ENCODE data around the gene ZNF462.

ZNF462 gene

DNA sequence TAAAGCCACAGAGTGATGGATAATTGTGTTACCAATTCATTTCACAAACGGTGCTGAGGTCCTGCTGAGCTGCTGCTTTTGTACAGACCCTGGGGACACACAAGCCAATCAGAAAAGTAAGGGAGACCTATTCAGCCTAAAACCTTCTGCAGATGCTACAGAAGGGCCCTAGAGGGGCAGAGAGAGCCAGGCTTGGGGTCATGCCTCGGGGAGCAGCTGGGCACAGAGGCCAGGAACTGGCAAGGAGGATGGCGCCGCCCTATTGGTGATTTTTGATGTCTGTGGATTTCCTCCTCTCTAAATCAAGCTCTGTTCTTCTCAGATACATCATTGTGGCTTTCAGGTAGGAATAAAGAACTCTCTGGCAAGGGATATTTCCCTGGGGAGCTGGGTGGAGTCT is 181.9 kb downstream of the ZNF462 start:
- Histone ChIP-seq H3K4me1 (ENCODE audit: insufficient read depth, poor library complexity, severe bottlenecking) (no peaks in the 10 kb centered on the region), H3K4me3 (ENCODE audit: severe bottlenecking) (no peak overlapping the region), H3K36me3 (ENCODE audit: low read depth) (no peaks in the 10 kb centered on the region), H3K27ac (ENCODE audit: poor library complexity, severe bottlenecking) (no peak overlapping the region), H3K27me3 (ENCODE audit: insufficient read depth, poor library complexity, severe bottlenecking) (no peaks in the 10 kb centered on the region), H3K9me3 (ENCODE audit: severe bottlenecking) (no peaks in the 10 kb centered on the region)
- DNase-seq (ENCODE audit: low spot score) (no peak), ATAC-seq (ENCODE audit: low read depth) (no peak)
- TF ChIP-seq, protein P1, sequence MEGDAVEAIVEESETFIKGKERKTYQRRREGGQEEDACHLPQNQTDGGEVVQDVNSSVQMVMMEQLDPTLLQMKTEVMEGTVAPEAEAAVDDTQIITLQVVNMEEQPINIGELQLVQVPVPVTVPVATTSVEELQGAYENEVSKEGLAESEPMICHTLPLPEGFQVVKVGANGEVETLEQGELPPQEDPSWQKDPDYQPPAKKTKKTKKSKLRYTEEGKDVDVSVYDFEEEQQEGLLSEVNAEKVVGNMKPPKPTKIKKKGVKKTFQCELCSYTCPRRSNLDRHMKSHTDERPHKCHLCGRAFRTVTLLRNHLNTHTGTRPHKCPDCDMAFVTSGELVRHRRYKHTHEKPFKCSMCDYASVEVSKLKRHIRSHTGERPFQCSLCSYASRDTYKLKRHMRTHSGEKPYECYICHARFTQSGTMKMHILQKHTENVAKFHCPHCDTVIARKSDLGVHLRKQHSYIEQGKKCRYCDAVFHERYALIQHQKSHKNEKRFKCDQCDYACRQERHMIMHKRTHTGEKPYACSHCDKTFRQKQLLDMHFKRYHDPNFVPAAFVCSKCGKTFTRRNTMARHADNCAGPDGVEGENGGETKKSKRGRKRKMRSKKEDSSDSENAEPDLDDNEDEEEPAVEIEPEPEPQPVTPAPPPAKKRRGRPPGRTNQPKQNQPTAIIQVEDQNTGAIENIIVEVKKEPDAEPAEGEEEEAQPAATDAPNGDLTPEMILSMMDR (IDR thresholded peaks at IDR 0.05; ENCODE audit: poor library complexity, severe bottlenecking), result peak; percentile 17

DNA sequence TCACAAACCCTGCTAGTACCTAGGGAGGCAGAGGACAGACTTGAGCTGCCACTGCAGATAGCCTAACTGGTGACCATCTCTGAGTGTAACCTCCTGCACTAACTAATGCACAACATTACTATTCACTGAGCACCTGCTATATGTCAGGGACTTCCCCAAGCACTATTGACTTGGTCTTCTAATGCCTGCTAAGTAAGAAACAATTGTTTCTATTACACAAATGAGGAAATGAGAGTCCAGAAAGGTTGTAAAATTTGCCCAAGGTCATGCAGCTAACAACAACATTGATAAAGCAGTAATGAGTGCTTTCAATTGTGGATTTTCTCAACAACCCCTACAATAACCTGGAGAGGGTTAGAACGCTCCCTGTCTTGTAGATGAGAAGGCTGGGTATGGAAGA is 183.7 kb downstream of the ZNF462 start:
- H3K27ac ChIP-seq (ENCODE audit: poor library complexity, severe bottlenecking), result no peak overlapping the region
- no peaks in the 10 kb centered on the region for H3K36me3 ChIP-seq (ENCODE audit: low read depth)
- no peak overlapping the region for H3K4me3 ChIP-seq (ENCODE audit: severe bottlenecking)
- no peaks in the 10 kb centered on the region for H3K27me3 ChIP-seq (ENCODE audit: insufficient read depth, poor library complexity, severe bottlenecking)
- TF ChIP-seq, protein P1 (IDR thresholded peaks at IDR 0.05; ENCODE audit: poor library complexity, severe bottlenecking), result no peak
- no peaks in the 10 kb centered on the region for H3K9me3 ChIP-seq (ENCODE audit: severe bottlenecking)
- ATAC-seq (ENCODE audit: low read depth) (no peak), DNase-seq (ENCODE audit: low spot score) (no peak)
- no peaks in the 10 kb centered on the region for H3K4me1 ChIP-seq (ENCODE audit: insufficient read depth, poor library complexity, severe bottlenecking)

DNA sequence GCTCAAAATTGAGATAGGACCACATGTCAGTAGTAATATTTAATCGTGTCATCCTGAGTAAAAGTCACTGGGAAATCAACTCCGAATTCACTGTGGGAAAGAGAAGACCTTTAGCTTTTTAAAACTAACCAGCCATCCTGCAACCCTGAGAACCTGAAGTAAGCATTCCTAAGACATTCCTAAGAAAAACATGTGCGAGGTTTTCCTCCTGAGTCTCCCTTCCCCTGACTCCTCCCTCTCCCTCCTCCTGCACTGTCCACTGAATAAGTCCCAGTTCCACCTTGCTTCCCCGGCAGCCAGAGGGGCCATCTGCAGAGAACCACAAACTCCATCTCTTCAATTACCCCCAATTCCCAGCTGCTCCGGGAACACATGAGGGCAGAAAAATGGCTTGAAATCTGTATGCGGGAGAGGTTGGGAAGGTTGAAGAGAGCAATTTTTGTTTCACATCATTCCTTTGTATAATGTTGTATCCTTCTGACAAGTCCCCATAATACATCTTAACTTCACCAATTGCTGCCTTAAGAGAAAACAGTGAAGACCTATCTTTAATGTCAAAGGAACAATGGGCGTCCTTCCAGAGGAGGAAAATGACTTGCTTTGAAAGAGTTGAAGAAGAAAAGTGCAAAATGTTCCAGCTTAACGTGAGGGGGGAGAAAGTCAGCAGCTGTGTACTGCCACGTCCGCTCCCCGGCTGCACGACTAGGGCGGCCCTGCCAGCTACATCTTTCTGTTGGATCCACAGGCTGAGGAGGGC is 186.3 kb downstream of the ZNF462 start:
- no peak for ATAC-seq (ENCODE audit: low read depth)
- TF ChIP-seq, protein P1 (IDR thresholded peaks at IDR 0.05; ENCODE audit: poor library complexity, severe bottlenecking), result no peak
- Histone ChIP-seq H3K4me3 (ENCODE audit: severe bottlenecking) (no peak overlapping the region), H3K27ac (ENCODE audit: poor library complexity, severe bottlenecking) (no peak overlapping the region), H3K9me3 (ENCODE audit: severe bottlenecking) (no peaks in the 10 kb centered on the region), H3K4me1 (ENCODE audit: insufficient read depth, poor library complexity, severe bottlenecking) (no peaks in the 10 kb centered on the region), H3K27me3 (ENCODE audit: insufficient read depth, poor library complexity, severe bottlenecking) (no peaks in the 10 kb centered on the region), H3K36me3 (ENCODE audit: low read depth) (no peaks in the 10 kb centered on the region)
- no peak for DNase-seq (ENCODE audit: low spot score)

DNA sequence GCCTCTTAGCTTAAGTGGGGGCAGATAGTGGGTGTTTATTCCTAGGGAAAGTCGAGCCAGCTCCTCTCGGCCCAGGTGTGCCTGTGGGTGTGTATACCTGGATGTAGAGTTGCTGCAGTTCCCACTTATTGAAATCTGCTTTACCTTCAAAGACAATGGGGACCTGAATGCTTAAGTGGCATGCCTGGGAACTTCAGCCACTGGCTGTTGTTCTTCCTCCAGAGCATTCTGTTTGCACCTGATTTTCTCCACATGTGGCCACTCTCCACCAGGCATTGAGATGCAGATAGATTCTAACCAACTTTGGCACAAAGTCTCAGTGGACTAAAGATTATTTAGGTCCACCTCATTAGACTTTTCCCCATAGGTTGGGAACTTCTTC is 186.8 kb downstream of the ZNF462 start:
- TF ChIP-seq, protein P1 (IDR thresholded peaks at IDR 0.05; ENCODE audit: poor library complexity, severe bottlenecking), result no peak
- no peak overlapping the region for H3K27ac ChIP-seq (ENCODE audit: poor library complexity, severe bottlenecking)
- no peak overlapping the region for H3K4me3 ChIP-seq (ENCODE audit: severe bottlenecking)
- no peaks in the 10 kb centered on the region for H3K27me3 ChIP-seq (ENCODE audit: insufficient read depth, poor library complexity, severe bottlenecking)
- no peaks in the 10 kb centered on the region for H3K36me3 ChIP-seq (ENCODE audit: low read depth)
- no peak for ATAC-seq (ENCODE audit: low read depth)
- no peaks in the 10 kb centered on the region for H3K4me1 ChIP-seq (ENCODE audit: insufficient read depth, poor library complexity, severe bottlenecking)
- H3K9me3 ChIP-seq (ENCODE audit: severe bottlenecking), result no peaks in the 10 kb centered on the region
- DNase-seq (ENCODE audit: low spot score), result no peak

DNA sequence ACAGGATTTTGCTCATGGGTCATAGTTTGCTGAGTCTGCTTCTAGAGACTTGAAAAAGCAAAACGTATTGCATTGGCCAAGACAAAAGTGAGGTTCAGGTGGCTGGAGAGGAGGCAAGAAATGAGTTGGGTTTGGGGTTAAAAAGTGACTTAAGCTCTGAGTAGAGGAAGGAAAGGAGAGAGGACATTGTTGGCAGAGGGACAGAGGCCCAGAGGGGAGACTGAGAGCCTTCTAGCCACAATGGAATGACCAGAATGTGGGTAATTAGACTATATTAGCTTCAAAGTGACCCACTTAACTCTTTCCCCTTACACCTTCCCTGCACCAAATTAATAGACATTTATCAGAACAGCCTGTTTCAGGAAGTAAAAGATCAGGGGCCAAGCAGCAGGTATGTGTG is 188.4 kb downstream of the ZNF462 start:
- no peaks in the 10 kb centered on the region for H3K27me3 ChIP-seq (ENCODE audit: insufficient read depth, poor library complexity, severe bottlenecking)
- TF ChIP-seq, protein P1 (IDR thresholded peaks at IDR 0.05; ENCODE audit: poor library complexity, severe bottlenecking), result no peak
- H3K36me3 ChIP-seq (ENCODE audit: low read depth), result no peaks in the 10 kb centered on the region
- no peak overlapping the region for H3K27ac ChIP-seq (ENCODE audit: poor library complexity, severe bottlenecking)
- no peaks in the 10 kb centered on the region for H3K9me3 ChIP-seq (ENCODE audit: severe bottlenecking)
- ATAC-seq (ENCODE audit: low read depth), result no peak
- H3K4me1 ChIP-seq (ENCODE audit: insufficient read depth, poor library complexity, severe bottlenecking), result no peaks in the 10 kb centered on the region
- no peak for DNase-seq (ENCODE audit: low spot score)
- H3K4me3 ChIP-seq (ENCODE audit: severe bottlenecking), result no peak overlapping the region
